Peyer's patch (tissue), 4 donors: ENCODE measurements around the gene SUSD1. TPM values are rescaled to one million over a fixed set of nuclear protein-coding genes. Genes with fewer than 3 reads are reported as not detected.
"Not testable (repeated sequence)": the region's sequence is repeated elsewhere in the genome, so short reads cannot be mapped to it uniquely, and the experiment has no call there.

Experiments
- DNase-seq, 3 donors: peaks; one replicate each; pipeline ENCODE4 v3.0.0-alpha.2; 2017 to 2019
- H3K27ac ChIP-seq, 4 donors: fragments of 200-600 bp; sonication (generic); one replicate each; pipeline ENCODE4 v1.5.1; 2016 to 2019
- H3K27me3 ChIP-seq, 2 donors: fragments of 200-600 bp; sonication (generic); one replicate each; pipeline ENCODE4 v1.5.1; 2019
- H3K36me3 ChIP-seq, 3 donors: fragments of 200-600 bp; sonication (generic); one replicate each; pipeline ENCODE4 v1.5.1; 2016 to 2019
- H3K4me1 ChIP-seq, 4 donors: fragments of 200-600 bp; sonication (generic); one replicate each; pipeline ENCODE4 v1.5.1; 2016 to 2019
- H3K4me3 ChIP-seq, 4 donors: fragments of 200-600 bp; sonication (generic); 1 replicate in 3 of 4; 2 replicates in 1 of 4; pipeline ENCODE4 v1.5.1; 2016 to 2019; ENCODE audit warnings: mild to moderate bottlenecking in 1 of 4
- H3K9me3 ChIP-seq, 4 donors: fragments of 200-600 bp; sonication (generic); one replicate each; pipeline ENCODE4 v1.5.1; 2016 to 2019; ENCODE audit warnings: mild to moderate bottlenecking in 1 of 4
- CTCF ChIP-seq, 6 experiments: fragments of 450-650 bp in 4 of 6; fragments of 200-600 bp in 2 of 6; sonication (generic) in 1 of 6; IDR thresholded peaks; one replicate each; pipeline ENCODE4 v1.5.1; 2017 to 2019; ENCODE audit warnings: antibody characterized with exemption in 6 of 6, mild to moderate bottlenecking in 3 of 6, moderate library complexity in 1 of 6
- POLR2A ChIP-seq, 2 donors: fragments of 450-650 bp; IDR thresholded peaks; one replicate each; pipeline ENCODE4 v1.5.1; 2017; ENCODE audit warnings: antibody characterized with exemption in 2 of 2, mild to moderate bottlenecking in 2 of 2, moderate library complexity in 2 of 2
- total RNA-seq, 4 donors: library from RNA; depleted of rRNA; stranded (reverse); fragments of >200 nt; gene quantifications; one replicate each; pipeline ENCODE4 v1.1.0, GENCODE V29; 2016

SUSD1 gene
- total RNA-seq, 4 donors from 2014 or later = 10.6 to 28.9 (median 21.3) TPM

GRCh38 chr9:112135706-112136105 is 39.4 kb downstream of the SUSD1 start:
- no peak overlapping the region for H3K27ac ChIP-seq
- no peak for TF ChIP-seq POLR2A (IDR thresholded peaks at IDR 0.05)
- TF ChIP-seq CTCF (IDR thresholded peaks at IDR 0.05) = no peak
- no peak overlapping the region for H3K4me3 ChIP-seq
- peak in 2 of 3 donors; percentile 53 to 65 for DNase-seq
- peaks cover 0 to 3% (median 0%) of the 10 kb centered on the region in 4 donors for H3K9me3 ChIP-seq
- H3K4me1 ChIP-seq = peaks cover 0 to 2% (median 0%) of the 10 kb centered on the region in 4 donors
- H3K27me3 ChIP-seq = no peaks in the 10 kb centered on the region
- H3K36me3 ChIP-seq = no peaks in the 10 kb centered on the region

DNA sequence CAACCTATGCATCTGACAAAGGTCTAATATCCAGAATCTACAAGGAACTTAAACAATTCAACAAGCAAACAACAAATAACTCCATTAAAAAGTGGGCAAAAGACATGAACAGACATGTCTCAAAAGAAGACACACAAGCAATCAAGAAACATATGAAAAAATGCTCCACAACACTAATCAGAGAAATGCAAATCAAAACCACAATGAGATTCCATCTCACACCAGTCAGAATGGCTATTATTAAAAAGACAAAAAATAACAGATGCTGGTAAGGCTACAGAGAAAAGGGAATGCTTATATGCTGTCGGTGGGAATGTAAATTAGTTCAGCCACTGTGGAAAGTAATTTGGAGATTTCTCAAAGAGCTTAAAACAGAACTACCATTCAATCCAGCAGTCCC is 41.3 kb downstream of the SUSD1 start:
- not testable (repeated sequence) for H3K36me3 ChIP-seq, H3K9me3 ChIP-seq, H3K27ac ChIP-seq, H3K4me3 ChIP-seq, DNase-seq, H3K4me1 ChIP-seq, H3K27me3 ChIP-seq

- H3K4me1 ChIP-seq = no peaks in the 10 kb centered on the region
- H3K27me3 ChIP-seq = no peaks in the 10 kb centered on the region
- no peak overlapping the region for H3K27ac ChIP-seq
- no peak overlapping the region for H3K4me3 ChIP-seq
- peaks cover 0 to 3% (median 0%) of the 10 kb centered on the region in 4 donors for H3K9me3 ChIP-seq
- no peak for DNase-seq
- TF ChIP-seq POLR2A (IDR thresholded peaks at IDR 0.05) = no peak
- no peak for TF ChIP-seq CTCF (IDR thresholded peaks at IDR 0.05)
- H3K36me3 ChIP-seq = no peaks in the 10 kb centered on the region
These were observed 42.7 kb downstream of the SUSD1 start for GRCh38 chr9:112132356-112132755.

- H3K4me1 ChIP-seq = no peaks in the 10 kb centered on the region
- TF ChIP-seq POLR2A (IDR thresholded peaks at IDR 0.05) (no peak), CTCF (IDR thresholded peaks at IDR 0.05) (no peak)
- H3K36me3 ChIP-seq = no peaks in the 10 kb centered on the region
- DNase-seq = no peak
- peaks cover 0 to 3% (median 0%) of the 10 kb centered on the region in 4 donors for H3K9me3 ChIP-seq
- no peaks in the 10 kb centered on the region for H3K27me3 ChIP-seq
- H3K4me3 ChIP-seq = no peak overlapping the region
- no peak overlapping the region for H3K27ac ChIP-seq
These were observed 44.1 kb downstream of the SUSD1 start for GRCh38 chr9:112130997-112131396.

DNA sequence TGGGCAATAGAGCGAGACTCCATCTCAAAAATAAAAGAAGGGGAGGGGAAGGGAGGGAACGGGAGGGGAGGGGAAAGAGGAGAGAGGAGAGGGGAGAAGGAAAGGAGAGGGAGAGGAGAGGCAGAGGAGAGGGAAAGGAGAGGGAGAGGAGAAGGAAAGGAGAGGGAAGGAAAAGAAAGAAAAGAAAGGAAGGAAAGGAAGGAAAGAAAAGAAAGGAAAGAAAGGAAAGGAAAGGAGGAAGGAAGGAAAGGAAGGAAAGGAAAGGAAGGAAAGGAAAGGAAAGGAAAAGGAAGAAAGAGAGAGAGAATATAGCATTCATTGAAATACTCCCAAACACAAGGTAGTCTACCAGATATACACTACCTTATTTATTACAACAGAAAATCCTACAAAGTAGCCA is 44.8 kb downstream of the SUSD1 start:
- no peak overlapping the region for H3K27ac ChIP-seq

GRCh38 chr9:112129246-112129645 is 45.9 kb downstream of the SUSD1 start:
- H3K27me3 ChIP-seq = no peaks in the 10 kb centered on the region
- TF ChIP-seq CTCF (IDR thresholded peaks at IDR 0.05) (no peak), POLR2A (IDR thresholded peaks at IDR 0.05) (no peak)
- H3K4me1 ChIP-seq = no peaks in the 10 kb centered on the region
- H3K4me3 ChIP-seq = no peak overlapping the region
- no peak for DNase-seq
- peaks cover 0 to 3% (median 0%) of the 10 kb centered on the region in 4 donors for H3K9me3 ChIP-seq
- no peak overlapping the region for H3K27ac ChIP-seq
- no peaks in the 10 kb centered on the region for H3K36me3 ChIP-seq

More for the DNA sequence above, 44.8 kb downstream of the SUSD1 start:
- no peak for DNase-seq
- Histone ChIP-seq H3K4me1 (no peaks in the 10 kb centered on the region), H3K36me3 (no peaks in the 10 kb centered on the region), H3K27me3 (no peaks in the 10 kb centered on the region), H3K9me3 (peaks cover 0 to 3% (median 0%) of the 10 kb centered on the region in 4 donors), H3K4me3 (no peak overlapping the region)
- TF ChIP-seq POLR2A (IDR thresholded peaks at IDR 0.05) = no peak
- TF ChIP-seq CTCF (IDR thresholded peaks at IDR 0.05) = no peak

DNA sequence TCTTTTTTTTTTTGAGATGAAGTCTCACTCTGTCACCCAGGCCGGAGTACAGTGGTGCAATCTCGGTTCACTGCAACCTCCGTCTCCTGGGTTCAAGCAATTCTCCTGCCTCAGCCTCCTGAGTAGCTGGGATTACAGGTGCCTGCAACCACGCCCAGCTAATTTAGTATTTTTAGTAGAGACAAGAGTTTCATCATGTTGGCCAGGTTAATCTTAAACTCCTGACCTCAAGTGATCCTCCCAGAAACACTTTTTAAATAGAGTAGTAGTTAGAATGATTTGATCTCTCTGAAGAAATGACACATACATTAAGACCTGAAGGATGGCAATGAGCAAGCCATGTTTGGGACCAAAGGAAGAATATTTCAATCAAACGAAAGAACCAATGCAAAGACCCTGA is 46.7 kb downstream of the SUSD1 start:
- not testable (repeated sequence) for H3K27me3 ChIP-seq, DNase-seq, H3K27ac ChIP-seq, H3K36me3 ChIP-seq, H3K9me3 ChIP-seq, H3K4me1 ChIP-seq, H3K4me3 ChIP-seq
